ENCODE measurements around the gene TEAD3.
"Not testable (repeated sequence)": the region's sequence is repeated elsewhere in the genome, so short reads cannot be mapped to it uniquely, and the experiment has no call there.

TEAD3 gene

GRCh38 chr6:35451354-35452182 lies 45.3 kb downstream of the TEAD3 start:
- no peak for DNase-seq (ENCODE audit: low read depth in 2 of 2)

DNA sequence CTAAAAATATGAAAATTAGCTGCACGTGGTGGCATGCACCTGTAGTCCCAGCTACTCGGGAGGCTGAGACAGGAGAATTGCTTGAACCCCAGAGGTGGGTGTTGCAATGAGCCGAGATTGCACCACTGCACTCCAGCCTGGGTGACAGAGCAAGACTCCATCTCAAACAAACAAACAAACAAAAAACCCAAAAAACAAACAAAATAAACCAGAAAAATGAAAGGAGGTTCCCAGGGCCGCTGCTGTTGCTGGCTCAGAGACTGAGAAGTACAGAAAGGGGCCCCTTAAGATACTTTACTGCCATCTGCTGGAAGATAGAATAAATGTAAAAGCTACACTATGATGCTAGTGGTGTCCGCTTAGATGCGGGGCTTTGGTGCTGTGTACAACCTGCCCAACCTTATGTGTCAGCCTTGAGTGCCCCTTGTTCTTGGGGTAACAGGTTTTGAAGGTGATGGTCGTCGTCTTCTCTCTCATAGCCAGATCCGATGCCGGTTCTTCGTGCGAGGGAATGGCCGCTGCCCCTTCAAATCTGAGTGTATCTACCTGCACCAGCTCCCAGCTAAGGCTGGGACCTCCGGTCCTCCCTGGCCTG lies 47.5 kb downstream of the TEAD3 start:
- DNase-seq (ENCODE audit: low read depth in 2 of 2): no peak

DNA sequence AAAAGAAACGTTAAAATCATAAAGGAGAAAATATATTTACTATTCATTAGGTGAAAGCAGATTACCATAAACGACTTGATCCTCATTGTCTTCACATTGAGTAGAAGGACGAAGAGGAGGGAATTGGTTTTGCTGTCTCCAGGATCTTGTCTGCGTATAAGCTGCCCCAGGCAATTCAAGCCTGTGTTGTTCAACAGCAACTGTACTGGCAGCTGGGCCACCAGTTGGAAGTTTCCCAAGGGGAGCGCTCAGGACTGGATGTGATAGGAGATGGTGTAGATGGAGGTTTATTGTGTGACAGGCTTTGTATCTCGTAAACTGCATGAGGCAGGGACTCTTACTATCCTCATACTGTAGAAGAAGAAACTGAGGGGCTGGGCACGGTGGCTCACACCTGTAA lies 48.7 kb downstream of the TEAD3 start:
- DNase-seq (ENCODE audit: low read depth in 2 of 2): no peak

DNA sequence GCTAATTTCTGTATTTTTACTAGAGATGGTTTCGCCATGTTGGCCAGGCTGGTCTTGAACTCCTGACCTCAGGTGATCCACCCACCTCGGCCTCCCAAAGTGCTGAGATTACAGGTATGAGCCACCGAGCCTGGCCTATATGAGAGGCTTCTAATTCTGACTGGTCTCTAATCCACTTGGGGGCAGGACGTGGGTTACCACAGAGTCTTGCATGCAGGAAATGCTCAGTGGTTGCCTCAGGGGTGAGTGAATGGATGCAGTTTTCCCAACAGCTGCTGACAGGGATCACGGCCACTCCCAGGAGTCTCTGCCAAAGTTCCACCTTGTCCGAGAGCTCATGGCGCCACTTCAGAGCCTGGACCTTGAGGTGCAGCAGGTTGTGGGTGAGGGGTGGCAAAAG lies 51.2 kb downstream of the TEAD3 start:
- DNase-seq (ENCODE audit: low read depth in 2 of 2): no peak

GRCh38 chr6:35443341-35444030 lies 53.4 kb downstream of the TEAD3 start:
- no peak for DNase-seq (ENCODE audit: low read depth in 2 of 2)

GRCh38 chr6:35442693-35443092 lies 54.2 kb downstream of the TEAD3 start:
- DNase-seq (ENCODE audit: low read depth in 2 of 2): no peak

DNA sequence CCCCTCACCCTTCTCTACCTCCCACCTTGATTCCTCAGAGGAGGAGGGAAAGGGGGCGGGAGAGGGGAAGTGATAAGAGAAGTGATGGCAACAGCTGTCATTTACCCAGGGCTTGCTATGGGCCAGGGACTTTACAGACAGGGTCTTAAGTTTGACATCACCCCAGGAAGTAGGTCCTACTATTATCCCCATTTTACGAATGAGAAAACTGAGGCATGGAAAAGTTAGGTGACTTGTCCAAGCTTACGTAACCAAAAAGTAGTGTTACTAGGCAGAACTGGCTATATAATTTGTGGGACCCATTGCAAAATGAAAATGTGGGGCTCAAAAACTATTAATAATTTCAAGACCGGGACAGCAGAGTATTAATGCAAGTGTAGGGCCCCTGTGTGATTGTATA lies 55.2 kb downstream of the TEAD3 start:
- no peak for DNase-seq (ENCODE audit: low read depth in 2 of 2)

GRCh38 chr6:35441205-35441604 lies 55.7 kb downstream of the TEAD3 start:
- DNase-seq (ENCODE audit: low read depth in 2 of 2): no peak

GRCh38 chr6:35439308-35439707 lies 57.6 kb downstream of the TEAD3 start:
- DNase-seq (ENCODE audit: low read depth in 2 of 2): no peak

DNA sequence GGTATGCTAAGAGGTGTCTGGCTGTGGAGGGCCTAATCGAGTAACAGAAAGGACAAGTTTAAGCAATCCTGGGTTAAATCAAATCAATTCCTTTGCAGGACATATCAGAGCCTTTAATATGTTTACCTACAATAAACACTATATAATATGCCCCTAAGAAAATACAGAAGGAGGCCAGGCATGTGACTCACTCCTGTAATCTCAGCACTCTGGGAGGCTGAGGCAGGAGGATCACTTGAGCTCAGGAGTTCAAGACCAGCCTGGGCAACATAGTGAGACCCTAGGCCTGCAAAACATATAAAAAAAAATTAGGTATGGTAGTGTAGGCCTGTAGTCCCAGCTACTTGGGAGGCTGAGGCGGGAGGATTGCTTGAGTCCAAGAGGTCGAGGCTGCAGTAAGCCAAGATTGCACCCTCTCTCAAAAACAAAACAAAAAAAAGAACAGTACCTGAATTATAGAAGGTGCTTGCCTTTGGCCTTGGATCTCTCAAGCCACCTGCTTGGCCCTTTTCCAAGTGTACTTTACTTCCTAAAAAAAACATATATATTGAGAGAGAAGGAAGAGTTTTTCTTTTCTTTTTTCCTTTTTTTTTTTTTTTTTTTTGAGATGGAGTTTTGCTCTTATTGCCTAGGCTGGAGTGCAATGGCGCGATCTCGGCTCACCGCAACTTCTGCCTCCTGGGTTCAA lies 58.4 kb downstream of the TEAD3 start:
- DNase-seq (ENCODE audit: low read depth in 2 of 2): not testable (repeated sequence)

GRCh38 chr6:35436071-35436857 lies 60.6 kb downstream of the TEAD3 start:
- no peak for DNase-seq (ENCODE audit: low read depth in 2 of 2)

- DNase-seq (ENCODE audit: low read depth in 2 of 2): no peak
These were observed 61.6 kb downstream of the TEAD3 start for GRCh38 chr6:35435074-35435837.

GRCh38 chr6:35432702-35433101 lies 64.2 kb downstream of the TEAD3 start:
- DNase-seq (ENCODE audit: low read depth in 2 of 2): not testable (repeated sequence)

DNA sequence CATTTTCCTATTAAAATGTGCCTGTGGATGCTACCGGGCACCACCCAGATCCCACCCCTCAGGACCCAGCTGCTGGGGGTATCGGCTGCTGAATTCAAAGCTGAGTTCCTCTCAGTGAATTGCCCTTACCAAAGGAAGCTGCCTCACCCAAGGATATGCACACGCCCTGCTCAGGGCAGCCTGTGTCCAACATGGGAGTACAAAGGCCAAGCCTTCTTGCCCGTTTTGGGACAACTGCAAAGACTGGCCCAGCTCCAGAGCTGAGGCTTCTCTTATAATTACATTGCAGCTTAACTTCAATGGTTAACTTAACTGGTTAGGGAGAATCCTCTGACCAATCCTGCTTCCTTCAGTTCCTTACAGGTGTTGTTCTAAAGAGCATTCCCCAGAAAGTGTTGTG lies 64.6 kb downstream of the TEAD3 start:
- no peak for DNase-seq (ENCODE audit: low read depth in 2 of 2)

DNA sequence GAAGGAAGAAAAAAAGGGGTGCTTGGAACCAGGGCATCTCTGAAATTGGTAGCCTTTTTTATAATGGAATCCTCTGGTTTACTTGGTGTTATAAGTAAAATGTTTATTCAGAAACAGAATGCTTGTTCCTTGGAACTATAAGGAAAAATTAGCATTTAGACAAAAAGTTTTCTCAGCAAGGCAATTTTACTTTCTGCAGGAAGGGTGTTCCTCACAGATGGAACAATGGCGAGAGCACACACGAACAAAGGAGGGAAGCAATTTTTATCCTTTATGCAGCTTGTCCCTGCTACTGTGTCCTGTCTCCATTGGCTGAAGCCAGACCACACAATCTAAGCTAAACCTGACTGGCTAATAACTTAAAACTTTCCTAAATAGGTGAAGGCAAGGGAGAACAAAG lies 67.4 kb downstream of the TEAD3 start:
- no peak for DNase-seq (ENCODE audit: low read depth in 2 of 2)

DNA sequence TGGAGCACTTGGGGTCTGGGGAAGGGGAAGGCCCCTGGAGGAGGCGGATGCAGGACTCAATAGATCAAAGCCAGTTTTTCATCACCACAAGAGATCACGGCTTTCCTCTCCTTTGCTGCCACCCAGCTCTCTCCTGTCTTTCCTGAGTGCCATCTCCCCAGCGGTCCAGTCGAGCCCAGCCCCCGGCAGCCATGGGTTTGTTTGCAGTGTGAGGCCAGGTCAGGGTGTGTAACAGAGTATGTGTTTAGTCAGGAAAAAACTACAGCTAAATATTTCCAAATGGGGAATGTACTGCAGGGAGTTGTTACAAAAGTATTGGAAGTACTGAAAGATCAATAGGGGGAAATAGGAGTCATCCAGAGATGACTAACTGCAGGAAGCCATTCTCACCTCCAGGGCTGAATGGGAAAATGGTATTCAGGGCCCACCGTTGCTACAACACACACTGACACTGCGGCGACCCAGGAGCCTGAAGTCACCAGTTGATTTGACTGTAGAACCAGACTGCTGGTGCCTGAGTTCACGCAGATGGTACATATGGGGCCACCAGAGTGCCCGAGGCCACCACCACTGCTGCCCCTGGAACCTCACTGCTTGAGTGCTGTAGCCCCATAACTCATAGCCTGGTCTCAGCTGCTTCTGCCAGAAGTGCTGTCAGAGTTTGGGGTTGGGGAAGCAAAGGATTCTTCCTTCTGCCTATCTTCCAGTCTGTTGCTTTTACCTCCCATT lies 68.3 kb downstream of the TEAD3 start:
- no peak for DNase-seq (ENCODE audit: low read depth in 2 of 2)

DNA sequence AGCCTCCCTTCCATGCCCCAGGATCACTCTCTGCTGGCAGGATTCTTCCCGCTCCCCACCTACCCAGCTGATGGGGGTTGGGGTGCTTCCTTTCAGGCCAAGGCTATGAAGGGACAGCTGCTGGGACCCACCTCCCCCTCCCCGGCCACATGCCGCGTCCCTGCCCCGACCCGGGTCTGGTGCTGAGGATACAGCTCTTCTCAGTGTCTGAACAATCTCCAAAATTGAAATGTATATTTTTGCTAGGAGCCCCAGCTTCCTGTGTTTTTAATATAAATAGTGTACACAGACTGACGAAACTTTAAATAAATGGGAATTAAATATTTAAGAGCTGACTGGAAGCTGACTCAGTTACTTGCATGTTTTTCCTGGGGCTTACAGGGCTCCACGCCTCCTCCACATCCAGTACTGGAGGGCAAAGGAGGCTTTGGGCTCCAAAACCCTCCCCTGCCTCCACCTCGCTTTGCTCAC lies 69.0 kb downstream of the TEAD3 start:
- DNase-seq (ENCODE audit: low read depth in 2 of 2): no peak

DNA sequence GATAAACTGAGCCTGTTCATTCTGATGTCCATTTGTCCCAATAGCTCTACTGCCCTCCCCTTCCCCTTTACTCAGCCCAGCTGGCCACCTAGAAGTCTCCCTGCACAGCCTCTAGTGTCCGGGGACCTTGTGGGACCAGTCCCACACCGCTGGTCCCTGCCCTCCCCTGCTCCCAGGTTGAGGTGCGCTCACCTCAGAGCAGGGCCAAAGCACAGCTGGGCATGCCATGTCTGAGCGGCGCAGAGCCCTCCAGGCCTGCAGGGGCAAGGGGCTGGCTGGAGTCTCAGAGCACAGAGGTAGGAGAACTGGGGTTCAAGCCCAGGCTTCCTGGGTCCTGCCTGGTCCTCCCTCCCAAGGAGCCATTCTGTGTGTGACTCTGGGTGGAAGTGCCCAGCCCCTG lies 69.4 kb downstream of the TEAD3 start:
- no peak for DNase-seq (ENCODE audit: low read depth in 2 of 2)

GRCh38 chr6:35426074-35426473 lies 70.8 kb downstream of the TEAD3 start:
- DNase-seq (ENCODE audit: low read depth in 2 of 2): no peak

GRCh38 chr6:35425284-35425683 lies 71.6 kb downstream of the TEAD3 start:
- DNase-seq (ENCODE audit: low read depth in 2 of 2): no peak

Data from stimulated activated CD4-positive, alpha-beta T cell treated with anti-CD3 and anti-CD28 coated beads, Interleukin-15, amount 100 ng/mL, for 48 hours (primary cell).